Brain microvascular endothelial cell (primary cell): ENCODE measurements around the gene LAS1L.
"Not testable (repeated sequence)": the region's sequence is repeated elsewhere in the genome, so short reads cannot be mapped to it uniquely, and the experiment has no call there.

Experiments used
- DNase-seq: peaks from one replicate; pipeline ENCODE4 v3.0.0-alpha.2; 2020
- H3K27ac ChIP-seq: fragments of 250-450 bp; sonication (Bioruptor Pico); 2 replicates; pipeline ENCODE4 v1.5.1; 2020; ENCODE audit warnings: mild to moderate bottlenecking, moderate library complexity
- H3K27me3 ChIP-seq: fragments of 250-450 bp; sonication (Bioruptor Pico); replicated peaks from 2 replicates; pipeline ENCODE4 v1.5.1; 2020; ENCODE audit warnings: mild to moderate bottlenecking
- H3K36me3 ChIP-seq: fragments of 250-450 bp; sonication (Bioruptor Pico); replicated peaks from 2 replicates; pipeline ENCODE4 v1.5.1; 2020; ENCODE audit warnings: mild to moderate bottlenecking
- H3K4me3 ChIP-seq: 2 replicates; pipeline ENCODE4 v1.5.1; 2011; ENCODE audit warnings: low read depth, mild to moderate bottlenecking, control low read depth, low read length, moderate library complexity
- in situ Hi-C: cut with HindIII; loops from 2 replicates; pipeline ENCODE4 v1.10.0; 2017; ENCODE audit warnings: low sequenced_read_pairs, low pct_ligation_motif_present
- TF ChIP-seq, protein P1 (sequence below): IDR thresholded peaks from 2 replicates; pipeline ENCODE4 v1.5.1; 2011; ENCODE audit warnings: low read depth, mild to moderate bottlenecking, moderate library complexity, low read length, control low read depth, inconsistent platforms; ENCODE audit errors: missing control alignments

The LAS1L gene

GRCh38 chrX:65575022-65575421, 40.4 kb upstream of the LAS1L start:
- Histone ChIP-seq H3K36me3 (no peaks in the 10 kb centered on the region), H3K4me3 (no peak overlapping the region), H3K27ac (no peak overlapping the region), H3K27me3 (no peaks in the 10 kb centered on the region)
- no peak for DNase-seq
- in situ Hi-C loops, result no loop called here
- TF ChIP-seq, protein P1, sequence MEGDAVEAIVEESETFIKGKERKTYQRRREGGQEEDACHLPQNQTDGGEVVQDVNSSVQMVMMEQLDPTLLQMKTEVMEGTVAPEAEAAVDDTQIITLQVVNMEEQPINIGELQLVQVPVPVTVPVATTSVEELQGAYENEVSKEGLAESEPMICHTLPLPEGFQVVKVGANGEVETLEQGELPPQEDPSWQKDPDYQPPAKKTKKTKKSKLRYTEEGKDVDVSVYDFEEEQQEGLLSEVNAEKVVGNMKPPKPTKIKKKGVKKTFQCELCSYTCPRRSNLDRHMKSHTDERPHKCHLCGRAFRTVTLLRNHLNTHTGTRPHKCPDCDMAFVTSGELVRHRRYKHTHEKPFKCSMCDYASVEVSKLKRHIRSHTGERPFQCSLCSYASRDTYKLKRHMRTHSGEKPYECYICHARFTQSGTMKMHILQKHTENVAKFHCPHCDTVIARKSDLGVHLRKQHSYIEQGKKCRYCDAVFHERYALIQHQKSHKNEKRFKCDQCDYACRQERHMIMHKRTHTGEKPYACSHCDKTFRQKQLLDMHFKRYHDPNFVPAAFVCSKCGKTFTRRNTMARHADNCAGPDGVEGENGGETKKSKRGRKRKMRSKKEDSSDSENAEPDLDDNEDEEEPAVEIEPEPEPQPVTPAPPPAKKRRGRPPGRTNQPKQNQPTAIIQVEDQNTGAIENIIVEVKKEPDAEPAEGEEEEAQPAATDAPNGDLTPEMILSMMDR, result no peak

- no peak for DNase-seq
- TF ChIP-seq, protein P1, result no peak
- Histone ChIP-seq H3K36me3 (no peaks in the 10 kb centered on the region), H3K27ac (no peak overlapping the region), H3K27me3 (no peaks in the 10 kb centered on the region), H3K4me3 (no peak overlapping the region)
- in situ Hi-C loops, result no loop called here
These were observed 39.8 kb upstream of the LAS1L start for GRCh38 chrX:65574356-65574755.

- H3K4me3 ChIP-seq, result no peak overlapping the region
- H3K27me3 ChIP-seq, result no peaks in the 10 kb centered on the region
- no peak overlapping the region for H3K27ac ChIP-seq
- TF ChIP-seq, protein P1, result no peak
- no peaks in the 10 kb centered on the region for H3K36me3 ChIP-seq
- in situ Hi-C loops, result no loop called here
- no peak for DNase-seq
These were observed 38.4 kb upstream of the LAS1L start for GRCh38 chrX:65572971-65573370.

- DNase-seq, H3K4me3 ChIP-seq, H3K27ac ChIP-seq, H3K27me3 ChIP-seq, H3K36me3 ChIP-seq, in situ Hi-C loops: not testable (repeated sequence)
These were observed 28.3 kb upstream of the LAS1L start for GRCh38 chrX:65562850-65563249.

GRCh38 chrX:65551489-65552339, 17.1 kb upstream of the LAS1L start:
- in situ Hi-C loops, result no loop called here
- TF ChIP-seq, protein P1, result no peak

GRCh38 chrX:65551086-65551485, 16.5 kb upstream of the LAS1L start:
- in situ Hi-C loops, result no loop called here
- H3K4me3 ChIP-seq, result no peak overlapping the region
- TF ChIP-seq, protein P1, result no peak
- DNase-seq, result no peak
- H3K27ac ChIP-seq, result no peak overlapping the region
- no peaks in the 10 kb centered on the region for H3K27me3 ChIP-seq
- H3K36me3 ChIP-seq, result no peaks in the 10 kb centered on the region

More at GRCh38 chrX:65551489-65552339, 17.1 kb upstream of the LAS1L start:
- H3K27me3 ChIP-seq, result no peaks in the 10 kb centered on the region
- H3K36me3 ChIP-seq, result no peaks in the 10 kb centered on the region
- no peak overlapping the region for H3K4me3 ChIP-seq
- H3K27ac ChIP-seq, result no peak overlapping the region
- no peak for DNase-seq
